HK-2 (cell line): ENCODE data around the gene NRP2.
A peak's percentile ranks its signal among the peaks of the same experiment; 100 is the strongest.

Experiments
- DNase-seq: peaks from one replicate; pipeline ENCODE4 v3.0.0-alpha.2; 2018; ENCODE audit not compliant: unreplicated experiment

NRP2 gene

GRCh38 chr2:205686783-205687640 lies 4.7 kb downstream of the NRP2 start:
- DNase-seq = no peak

DNA sequence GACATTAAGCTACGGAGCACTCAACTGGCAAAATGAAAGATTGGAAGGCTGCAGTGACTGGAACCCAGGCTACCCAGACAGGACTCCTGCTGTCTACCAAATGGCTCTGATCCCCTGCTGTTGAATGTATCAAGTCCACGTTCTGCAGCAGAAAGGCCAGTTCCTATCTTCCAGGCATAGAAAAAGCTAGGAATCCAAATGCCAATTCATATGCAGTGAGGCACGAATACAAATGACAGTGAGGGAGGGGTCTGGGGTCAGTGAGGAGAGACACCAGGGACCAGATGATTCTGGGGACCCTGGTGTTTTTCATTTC lies 5.3 kb downstream of the NRP2 start:
- DNase-seq = no peak

DNA sequence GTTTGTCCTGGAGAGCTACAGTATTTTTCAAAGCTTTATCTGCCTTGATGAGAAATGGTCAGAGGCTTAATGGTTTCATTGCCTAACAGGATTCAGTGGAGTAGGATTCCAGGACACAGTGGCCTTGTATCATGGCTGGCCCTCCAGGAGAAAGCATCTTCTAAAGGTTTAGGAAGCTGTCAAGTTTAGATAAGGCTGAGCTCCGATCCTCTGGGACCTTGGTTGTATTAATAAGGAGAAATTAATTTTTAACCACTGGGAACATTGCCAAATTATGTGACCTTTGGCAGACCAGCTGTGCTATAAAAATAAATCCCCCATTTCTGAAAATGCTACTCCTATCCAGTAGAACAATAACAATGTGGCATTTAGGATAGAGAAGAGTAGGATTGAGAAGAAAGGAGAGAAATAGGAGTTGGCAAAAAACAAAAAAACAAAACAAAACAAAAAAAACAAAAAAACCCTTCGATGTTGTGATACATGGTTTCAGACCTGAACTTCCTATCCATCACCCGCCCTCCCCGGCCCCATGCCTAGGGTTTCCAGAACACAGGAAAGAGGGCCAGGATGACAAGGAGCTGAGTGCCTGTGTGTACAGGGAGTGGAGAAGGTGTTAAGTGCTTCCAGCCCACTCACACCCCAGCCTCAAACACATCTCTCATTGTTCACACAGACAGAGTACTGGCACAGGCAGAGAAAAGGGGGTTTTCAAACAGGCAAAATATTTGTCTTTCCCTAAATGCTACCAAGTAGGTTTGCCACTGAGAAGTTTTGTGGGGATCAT lies 6.3 kb downstream of the NRP2 start:
- no peak for DNase-seq

- DNase-seq = no peak
Observed at GRCh38 chr2:205689820-205690219, 7.5 kb downstream of the NRP2 start.

DNA sequence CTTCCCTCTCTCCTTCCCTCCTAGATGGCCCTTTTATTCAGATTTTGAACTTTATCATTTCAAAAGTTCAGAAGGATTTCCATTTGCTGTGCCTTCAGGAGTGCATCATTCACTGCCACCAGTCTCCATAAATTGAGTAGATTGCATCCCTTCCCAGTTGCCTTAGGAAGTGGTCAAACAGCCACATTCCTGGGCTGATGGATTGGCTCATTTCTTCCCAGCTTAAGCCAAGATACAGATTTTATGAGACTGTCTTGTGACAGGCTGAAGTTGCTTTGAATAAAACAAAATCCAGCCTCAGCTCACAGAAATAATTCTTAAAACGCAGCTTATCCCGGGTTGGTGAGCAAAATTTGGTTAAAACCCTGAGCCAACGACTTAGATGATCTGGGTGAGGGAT lies 9.8 kb downstream of the NRP2 start:
- DNase-seq = no peak

GRCh38 chr2:205694256-205694655 lies 12.0 kb downstream of the NRP2 start:
- DNase-seq = no peak

GRCh38 chr2:205695460-205695991 lies 13.2 kb downstream of the NRP2 start:
- no peak for DNase-seq

DNA sequence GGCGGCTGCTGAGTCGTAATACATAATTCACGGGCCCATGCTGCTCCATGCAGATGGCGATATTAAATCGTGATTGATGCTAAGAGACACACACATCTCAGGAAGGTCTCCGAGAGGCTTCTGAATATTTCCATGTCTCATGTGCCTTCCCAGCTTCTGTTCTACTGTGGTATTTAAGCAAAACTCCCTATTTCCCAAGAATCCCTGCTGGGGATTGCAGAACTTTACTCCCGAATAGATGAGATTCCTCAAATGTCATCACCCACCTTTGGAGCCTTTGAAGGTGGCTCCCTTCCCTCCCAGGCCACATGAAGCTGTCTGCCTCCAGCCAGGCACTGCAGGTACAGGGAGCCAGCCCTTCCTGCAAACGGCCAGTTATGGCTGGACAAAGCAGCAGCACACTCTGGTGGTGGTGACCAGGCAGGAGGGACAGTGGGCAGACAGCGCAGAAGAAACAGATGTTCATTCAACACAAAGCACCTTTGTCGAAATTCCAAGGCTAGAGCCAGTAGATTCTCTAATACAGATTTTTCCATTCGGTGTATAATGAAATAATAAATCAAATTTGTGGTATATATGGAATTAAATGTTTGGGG lies 14.1 kb downstream of the NRP2 start:
- DNase-seq = no peak

DNA sequence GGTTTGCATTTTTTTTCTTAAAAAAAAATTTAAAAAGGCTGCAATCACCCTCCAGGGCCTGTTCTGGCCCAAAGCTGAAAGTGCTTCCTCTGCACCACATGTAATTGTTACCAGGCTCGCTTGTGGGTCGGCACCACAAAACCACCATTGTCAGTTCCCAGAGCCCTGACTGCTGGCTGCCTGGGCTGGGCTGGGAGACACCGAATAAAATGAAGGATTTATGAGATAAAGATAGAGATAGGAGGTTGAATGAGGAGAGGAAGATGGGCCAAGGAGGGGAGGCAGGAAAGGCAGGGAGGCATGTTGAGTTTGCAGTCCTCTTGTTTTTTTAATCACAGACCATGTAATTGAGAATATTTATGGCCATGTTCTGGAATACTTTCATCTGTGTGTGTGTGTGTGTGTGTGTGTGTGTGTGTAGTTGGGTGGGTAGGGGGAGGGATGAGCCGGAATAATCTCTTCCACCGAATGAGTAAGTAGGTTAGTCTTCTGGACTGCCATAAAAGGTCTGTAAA lies 14.7 kb downstream of the NRP2 start:
- no peak for DNase-seq

DNA sequence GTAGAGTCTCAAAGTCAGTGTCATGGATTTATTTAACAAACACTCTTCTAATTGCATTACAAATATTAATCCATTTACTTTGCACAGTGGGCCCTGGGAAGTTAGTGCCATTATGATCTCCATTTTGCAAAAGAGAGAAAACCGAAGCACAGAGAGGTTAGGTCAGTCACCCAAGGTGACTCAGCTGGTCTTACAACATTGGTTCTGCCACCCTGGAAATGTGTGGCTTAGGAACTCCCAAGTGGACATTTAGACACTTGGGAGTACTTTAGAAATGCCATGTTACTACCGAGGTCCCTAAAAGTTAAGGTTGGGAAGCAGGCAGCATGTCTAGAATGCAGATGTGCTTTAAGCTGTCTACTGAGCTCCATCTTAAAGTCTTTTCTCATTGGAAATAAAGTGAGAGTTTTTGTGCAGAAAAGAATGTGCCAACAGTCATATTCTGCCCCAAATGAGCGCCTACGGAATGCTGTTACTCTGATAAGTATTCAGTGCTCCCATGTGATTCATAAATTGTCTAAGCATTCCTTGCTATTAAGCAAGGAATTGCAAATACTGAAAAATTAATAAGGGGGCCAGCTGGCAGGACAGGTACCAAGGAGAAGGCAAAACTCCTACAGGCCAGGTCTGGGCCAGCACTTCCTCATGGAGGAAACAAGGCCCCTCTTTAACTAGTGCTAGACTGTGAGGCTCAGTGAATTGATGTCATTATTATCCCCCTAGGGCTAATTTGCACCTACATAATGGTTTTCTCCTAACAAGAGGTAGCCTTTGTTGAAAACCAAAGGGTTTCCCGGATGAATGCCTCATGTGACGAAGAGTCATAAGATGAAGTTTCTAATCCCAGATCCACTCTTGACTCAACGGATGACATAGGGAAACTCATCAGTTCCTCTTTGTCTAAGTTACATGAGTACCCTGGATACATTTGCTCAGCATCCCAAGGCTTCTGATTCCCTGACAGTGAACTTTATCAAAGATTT lies 16.3 kb downstream of the NRP2 start:
- DNase-seq = no peak

DNA sequence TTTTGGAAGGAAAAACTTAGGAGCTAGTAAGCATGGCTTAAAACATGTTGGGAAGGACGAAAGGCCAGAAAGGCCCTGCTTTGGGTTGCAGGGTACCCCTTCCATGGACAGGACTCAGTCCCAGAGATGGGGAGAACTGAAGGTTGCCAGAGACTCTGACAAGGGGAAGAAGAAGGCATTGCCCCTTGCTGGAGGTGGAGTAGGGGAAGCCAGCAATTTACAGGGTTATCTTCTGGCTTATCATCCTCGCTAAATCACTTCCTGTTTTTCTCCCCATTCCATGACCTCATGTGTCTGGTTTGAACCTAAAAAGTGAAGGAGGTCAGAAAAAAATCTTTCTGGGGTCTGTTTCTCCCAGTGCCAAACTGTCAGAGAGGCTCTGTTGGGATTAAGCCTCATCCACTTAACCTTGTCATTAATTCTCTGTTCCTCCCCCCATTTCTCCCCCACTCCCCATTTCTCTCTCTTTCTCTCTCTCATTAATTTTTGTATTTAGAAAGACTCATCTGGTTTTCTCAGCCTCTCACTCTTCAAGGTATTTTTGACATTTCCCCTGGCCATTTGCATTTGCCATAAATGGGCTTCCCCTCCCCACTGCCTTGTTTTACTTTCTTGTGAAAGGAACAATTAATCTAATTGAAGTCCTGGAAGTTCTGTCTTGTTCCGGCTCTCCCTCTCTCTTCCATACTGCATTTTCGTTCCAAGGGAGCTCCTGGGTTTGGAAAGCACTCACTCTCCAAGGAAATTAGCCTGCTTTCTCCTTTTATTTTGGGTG lies 17.4 kb downstream of the NRP2 start:
- DNase-seq = no peak

DNA sequence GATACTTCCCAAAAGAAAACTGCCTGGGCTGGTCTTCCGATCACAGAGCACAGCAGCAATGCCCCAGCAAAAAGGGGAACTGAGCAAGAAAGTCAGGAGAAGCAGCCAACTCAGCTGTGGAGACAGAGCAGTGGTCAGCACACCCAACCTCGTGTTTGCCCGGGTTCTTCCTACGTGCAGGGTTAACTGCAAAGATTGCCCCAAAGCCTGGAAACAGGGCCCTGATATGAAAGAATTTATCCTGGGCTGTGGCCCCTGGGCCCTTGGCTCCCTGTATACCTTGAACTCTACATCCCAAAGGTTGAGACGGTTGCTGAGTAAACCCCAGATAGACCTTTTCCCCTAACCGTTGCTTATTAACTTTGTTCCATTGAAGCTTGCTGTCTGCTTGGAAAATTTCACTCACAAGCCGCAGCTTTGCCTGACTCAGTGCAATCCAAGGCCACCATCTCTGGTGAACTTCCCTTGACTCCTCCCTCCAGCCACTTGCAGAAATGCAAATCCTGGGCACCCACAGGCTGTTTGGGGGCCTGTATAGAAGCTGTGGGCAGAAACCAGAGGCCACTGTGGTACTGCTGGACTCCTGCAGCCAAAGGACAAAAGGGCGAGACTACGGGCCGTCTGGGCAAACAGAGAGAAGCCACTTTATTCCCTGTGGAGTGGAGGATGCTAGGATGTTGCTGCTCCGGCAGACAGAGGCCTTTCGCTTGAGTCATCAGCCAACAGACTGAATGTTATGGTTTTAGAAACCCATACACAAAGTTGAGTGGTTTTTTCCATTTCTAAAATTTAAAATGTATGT lies 18.2 kb downstream of the NRP2 start:
- peak; percentile 88 for DNase-seq

- no peak for DNase-seq
Observed at GRCh38 chr2:205701509-205701908, 19.2 kb downstream of the NRP2 start.

- DNase-seq = no peak
Observed at GRCh38 chr2:205702576-205702975, 20.3 kb downstream of the NRP2 start.

DNA sequence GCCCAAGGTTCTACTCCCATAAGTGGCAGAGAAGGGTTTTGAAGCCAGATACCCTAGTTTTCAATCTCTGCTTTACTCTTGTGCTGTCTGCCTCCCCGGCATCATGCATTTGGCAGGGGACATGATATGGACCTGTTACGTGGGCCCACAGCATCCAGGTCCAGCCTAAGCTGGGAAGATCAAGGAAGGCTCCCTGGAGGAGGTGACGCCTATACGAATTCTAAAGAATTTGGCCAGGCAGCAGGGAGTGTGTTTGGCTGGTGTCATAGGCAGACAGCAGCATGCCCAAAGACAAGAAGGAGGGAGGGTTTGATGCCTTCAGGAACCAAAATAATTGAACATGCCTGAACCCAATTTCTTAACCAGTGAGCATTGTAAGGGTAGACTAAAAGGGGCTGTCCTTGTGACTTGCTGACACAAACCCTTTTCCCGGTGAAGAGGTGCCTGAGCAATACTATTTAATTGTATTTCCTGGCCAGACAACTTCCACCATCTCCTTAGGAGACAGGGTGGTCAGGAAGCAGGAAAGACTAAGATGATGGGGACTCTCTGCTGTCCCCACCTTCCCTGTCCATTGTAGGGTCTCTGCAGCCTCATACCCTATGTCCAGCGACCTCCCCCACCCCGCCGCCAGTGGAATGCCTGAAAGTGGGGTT lies 21.3 kb downstream of the NRP2 start:
- DNase-seq = no peak

DNA sequence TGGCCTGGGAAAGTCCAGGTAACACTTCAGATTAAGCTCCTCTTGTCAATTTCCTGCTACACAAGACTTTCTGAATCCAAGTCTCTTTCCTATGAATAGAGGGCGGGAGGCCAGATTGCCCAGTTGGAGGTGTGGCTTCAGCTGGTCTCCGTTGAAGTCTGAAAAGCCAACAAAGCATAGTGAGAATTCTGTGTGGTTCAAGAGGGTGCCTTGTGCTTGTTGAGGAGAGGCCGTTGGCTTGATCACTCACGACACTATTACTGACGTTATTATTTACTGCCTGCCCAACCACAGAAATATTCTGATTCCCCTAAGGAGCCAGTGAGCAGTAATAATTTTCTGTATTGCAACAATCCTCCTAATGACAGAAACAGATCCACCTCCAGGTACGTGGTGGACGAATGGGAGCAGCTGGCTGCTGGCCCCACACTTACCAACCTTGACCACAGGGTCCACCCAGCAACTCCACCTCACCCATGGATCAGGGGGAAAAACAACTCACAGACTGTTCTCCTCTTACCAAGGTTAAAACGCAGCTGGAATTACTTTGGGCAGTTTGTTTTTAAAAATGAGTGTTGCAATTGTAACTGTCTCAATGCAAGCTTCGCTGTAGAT lies 21.9 kb downstream of the NRP2 start:
- DNase-seq = no peak

DNA sequence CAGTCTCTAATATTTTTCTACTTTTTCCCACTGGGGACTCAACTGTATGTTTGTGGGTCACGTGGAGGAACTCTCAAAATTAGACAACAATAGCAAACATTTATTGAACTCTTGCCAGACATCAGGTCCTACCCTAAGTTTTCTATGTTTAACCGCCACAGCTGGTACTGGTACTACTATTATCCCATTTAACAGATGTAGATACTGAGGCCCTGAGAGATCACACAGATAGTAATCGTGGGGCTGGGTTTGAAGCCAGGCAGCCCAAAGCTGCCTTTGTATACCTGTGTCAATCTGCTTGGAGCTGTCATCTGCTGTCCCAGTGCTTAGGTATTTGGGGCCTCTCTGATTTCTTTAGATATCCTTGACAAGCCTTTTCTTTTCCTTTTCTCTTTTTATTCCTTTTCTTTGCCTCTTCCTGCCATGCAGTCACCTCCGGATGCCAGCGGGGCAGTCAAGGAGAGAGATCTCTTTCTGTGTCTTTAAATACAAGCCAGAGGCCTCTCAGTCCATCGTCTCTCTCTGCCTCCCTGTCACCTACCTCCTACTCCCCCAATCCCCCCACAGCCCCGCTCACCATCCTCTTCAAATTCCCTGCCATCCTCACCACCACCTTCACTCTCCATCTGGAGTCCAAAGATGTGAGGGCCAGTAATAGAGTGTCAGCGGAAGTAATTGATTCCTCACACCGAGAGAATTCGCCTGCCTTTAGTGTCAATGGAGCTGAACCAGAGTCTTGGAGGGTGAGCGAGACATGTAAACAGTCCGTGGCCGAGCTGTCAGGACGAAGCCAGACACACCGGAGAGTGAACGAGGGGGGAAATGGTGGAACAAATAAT lies 23.4 kb downstream of the NRP2 start:
- no peak for DNase-seq
